Sciatic nerve (tissue), 2 donors: ENCODE measurements around the gene NCR1. TPM values are rescaled to one million over a fixed set of nuclear protein-coding genes. Genes with fewer than 3 reads are reported as not detected.
"Not testable (repeated sequence)": the region's sequence is repeated elsewhere in the genome, so short reads cannot be mapped to it uniquely, and the experiment has no call there.

Source experiments
- ATAC-seq: fragments of 200-7000 bp; cut with Tn5 transposase; one replicate; pipeline ENCODE4 v1.9.1; 2020; ENCODE audit warnings: mild to moderate bottlenecking, moderate library complexity
- DNase-seq: peaks from one replicate; pipeline ENCODE4 v3.0.0-alpha.2; 2020; ENCODE audit warnings: low spot score
- intact Hi-C: fragments of 100-400 bp; cut with DNase I; formaldehyde crosslinking; loops from one replicate; pipeline ENCODE4 v1.14.2; 2022
- total RNA-seq: library from RNA; stranded (reverse); fragmentation: NEBNext Ultra II Directional; extraction: Animal tissue kit (Norgen Biotek cat#: 25700); gene quantifications from one replicate; pipeline ENCODE4 v1.2.1, GENCODE V29; 2021
- donor health status: DM: no; HTN: no; CAD: no.
- donor health status: DM: no; HTN: no; CAD: no.

The NCR1 gene
- total RNA-seq, 1 donor from 2014 or later, result 0.45 TPM

DNA sequence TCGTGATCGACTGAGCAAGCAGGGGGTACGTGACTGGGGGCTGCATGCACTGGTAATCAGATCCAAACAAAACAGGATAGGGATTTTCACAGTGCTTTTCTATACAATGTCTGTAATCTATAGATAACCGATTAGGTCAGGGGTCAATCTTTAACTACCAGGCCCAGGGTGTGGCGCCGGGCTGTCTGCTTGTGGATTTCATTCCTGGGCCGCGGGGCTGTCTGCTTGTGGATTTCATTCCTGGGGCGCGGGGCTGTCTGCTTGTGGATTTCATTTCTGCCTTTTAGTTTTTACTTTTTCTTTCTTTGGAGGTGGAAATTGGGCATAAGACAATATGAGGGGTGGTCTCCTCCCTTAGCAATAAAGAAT, 47.4 kb downstream of the NCR1 start:
- DNase-seq, intact Hi-C loops, ATAC-seq: not testable (repeated sequence)

DNA sequence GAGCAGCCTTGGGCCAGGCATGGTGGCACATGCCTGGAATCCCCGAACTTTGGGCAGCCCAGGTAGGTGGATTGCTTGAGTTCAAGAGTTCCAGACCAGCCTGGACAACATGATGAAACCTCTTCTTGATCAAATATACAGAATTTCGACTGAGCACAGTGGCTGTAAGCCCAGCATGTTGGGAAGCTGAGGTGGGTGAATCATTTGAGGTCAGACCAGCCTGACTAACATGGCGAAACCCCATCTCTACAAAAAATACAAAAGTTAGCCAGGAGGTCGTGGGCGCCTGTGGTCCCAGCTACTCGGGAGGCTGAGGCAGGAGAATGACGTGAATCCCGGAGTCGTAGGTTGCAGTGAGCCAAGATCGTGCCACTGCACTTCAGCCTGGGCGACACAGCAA, 49.4 kb downstream of the NCR1 start:
- DNase-seq, result no peak
- ATAC-seq, result no peak
- intact Hi-C loops, result no loop called here

- intact Hi-C loops, result no loop called here
- DNase-seq, result no peak
- no peak for ATAC-seq
Measured at GRCh38 chr19:54959840-54960239, 53.9 kb downstream of the NCR1 start.

Other genes starting within 250 kb of the NCR1 start
- gene LILRB4, start 243.2 kb upstream of the NCR1 start, total RNA-seq, result 5.5 TPM
- not detected for gene KIR3DL3, start 181.7 kb upstream of the NCR1 start, total RNA-seq
- gene KIR2DL3, start 167.6 kb upstream of the NCR1 start, total RNA-seq, result not detected
- not detected for gene KIR2DL1, start 136.4 kb upstream of the NCR1 start, total RNA-seq
- not detected for gene KIR2DL4, start 102.5 kb upstream of the NCR1 start, total RNA-seq
- not detected for gene KIR3DL1, start 89.7 kb upstream of the NCR1 start, total RNA-seq
- not detected for gene KIR2DS4, start 73.5 kb upstream of the NCR1 start, total RNA-seq
- gene KIR3DL2, start 55.7 kb upstream of the NCR1 start, total RNA-seq, result not detected
- 5.2 TPM for gene FCAR, start 31.9 kb upstream of the NCR1 start, total RNA-seq
- gene NLRP7, start 41.4 kb downstream of the NCR1 start, total RNA-seq, result not detected
- 2.1 TPM for gene NLRP2, start 60.2 kb downstream of the NCR1 start, total RNA-seq
- gene GP6, start 132.1 kb downstream of the NCR1 start, total RNA-seq, result 0.89 TPM
- gene RDH13, start 157.0 kb downstream of the NCR1 start, total RNA-seq, result 12.9 TPM
- gene EPS8L1, start 169.7 kb downstream of the NCR1 start, total RNA-seq, result 1.2 TPM
- 112 TPM for gene PPP1R12C, start 211.5 kb downstream of the NCR1 start, total RNA-seq
- 1.4 TPM for gene TNNT1, start 243.1 kb downstream of the NCR1 start, total RNA-seq